Stimulated activated CD4-positive, alpha-beta T cell treated with anti-CD3 and anti-CD28 coated beads, TNF-alpha, amount 100 ng/mL, for 1 hour (primary cell): ENCODE results near the gene GRID2.
"Not testable (repeated sequence)": the region's sequence is repeated elsewhere in the genome, so short reads cannot be mapped to it uniquely, and the experiment has no call there.

Experiments
- DNase-seq, 3 donors: peaks; one replicate each; pipeline ENCODE4 v3.0.0-alpha.2; 2020; ENCODE audit warnings: low read depth in 3 of 3, low spot score in 1 of 3

Gene GRID2

GRCh38 chr4:93649828-93650227 lies 1346.1 kb downstream of the GRID2 start:
- no peak for DNase-seq

DNA sequence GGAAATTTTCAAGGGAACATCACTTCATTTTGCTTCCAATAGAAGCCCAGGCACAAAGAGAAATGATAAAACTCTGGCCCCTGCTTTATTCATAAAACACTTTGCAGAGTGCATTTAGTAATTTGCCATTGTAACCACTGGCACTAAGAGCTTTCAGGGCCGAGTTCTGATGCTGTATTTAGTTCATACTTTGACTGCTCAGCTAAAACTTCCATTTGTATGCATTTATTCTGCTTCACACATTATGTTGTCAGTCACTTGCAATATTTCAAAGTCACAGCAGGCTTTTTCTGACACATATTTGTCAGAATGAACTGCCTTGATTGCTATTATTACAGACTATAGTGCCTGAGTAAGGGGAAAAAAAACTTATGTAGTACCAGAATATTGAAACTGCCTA lies 1350.4 kb downstream of the GRID2 start:
- DNase-seq: no peak

DNA sequence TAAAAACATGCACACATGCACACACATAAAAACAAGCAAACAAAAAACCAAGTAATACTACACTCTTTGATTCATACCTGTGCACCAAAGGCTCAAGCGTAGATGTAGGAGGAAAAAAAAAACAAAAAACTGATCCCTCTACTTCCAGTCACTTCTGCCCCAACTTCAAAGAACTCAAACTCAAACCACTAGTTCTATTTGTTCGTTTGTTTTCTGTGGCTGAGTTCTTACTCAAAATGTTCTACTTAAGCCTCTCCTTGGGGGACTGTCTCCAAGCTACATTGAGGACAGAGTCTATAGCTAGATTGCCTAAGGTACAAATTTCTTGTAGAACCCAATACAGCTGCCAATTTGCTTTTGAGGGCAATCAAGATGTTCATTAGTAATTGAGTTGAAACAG lies 1353.8 kb downstream of the GRID2 start:
- no peak for DNase-seq

DNA sequence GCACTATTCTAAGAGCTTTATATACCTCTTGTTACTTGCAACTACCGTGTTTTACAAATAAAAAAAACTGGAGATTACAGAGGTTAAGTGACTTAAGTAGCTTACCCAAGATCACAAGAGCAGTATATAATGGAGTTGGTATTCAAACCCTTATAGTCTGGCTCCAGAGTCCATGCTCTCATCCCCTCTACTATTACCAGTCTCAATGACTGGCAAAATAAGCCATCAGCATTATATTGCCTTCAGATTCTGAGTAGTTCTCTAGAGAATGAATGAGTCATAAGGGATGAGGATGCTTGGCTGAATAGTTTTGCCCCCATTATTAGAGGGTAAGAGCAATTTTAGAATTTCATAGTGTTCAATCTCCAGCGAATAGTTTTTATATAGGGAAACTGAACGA lies 1354.7 kb downstream of the GRID2 start:
- DNase-seq: no peak

DNA sequence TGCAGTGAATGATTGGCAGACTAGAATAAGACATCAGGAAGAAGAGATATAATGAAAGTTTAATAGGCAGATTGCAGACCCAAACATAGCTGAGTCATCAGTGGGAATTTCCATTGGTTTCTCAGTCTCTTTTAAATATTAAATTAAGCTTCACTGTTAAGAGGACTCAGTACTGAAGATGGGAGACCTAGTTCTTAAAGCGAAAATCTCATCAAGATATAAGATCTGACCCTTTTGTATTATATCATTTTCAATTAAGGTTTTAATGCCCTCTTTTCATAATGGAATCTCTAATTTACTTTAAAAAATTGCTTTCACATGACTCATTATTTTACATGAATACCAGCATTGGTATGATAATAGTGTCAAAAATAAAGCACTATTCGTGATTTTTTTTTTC lies 1355.9 kb downstream of the GRID2 start:
- DNase-seq: no peak

GRCh38 chr4:93660036-93660435 lies 1356.3 kb downstream of the GRID2 start:
- no peak for DNase-seq

GRCh38 chr4:93670434-93670833 lies 1366.7 kb downstream of the GRID2 start:
- no peak for DNase-seq

DNA sequence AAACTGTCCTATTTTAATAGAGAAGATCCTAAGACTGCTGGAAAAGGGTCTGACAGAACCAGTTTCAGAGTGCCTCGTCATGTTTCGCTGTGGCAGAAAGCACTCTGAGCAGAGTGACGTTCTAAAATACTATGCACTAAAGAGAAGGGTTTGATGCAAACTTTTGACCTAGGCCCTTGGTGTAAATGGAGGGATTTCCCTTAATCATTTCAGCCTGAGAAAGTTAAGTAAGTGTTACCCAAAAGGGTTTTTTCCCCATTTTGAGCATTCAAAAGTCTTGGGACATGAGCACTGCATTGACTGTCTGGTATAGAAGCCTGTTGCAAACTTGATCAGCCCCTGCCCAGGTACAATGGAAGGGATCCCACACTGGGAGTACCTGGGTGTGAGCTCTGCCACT lies 1367.3 kb downstream of the GRID2 start:
- no peak for DNase-seq

DNA sequence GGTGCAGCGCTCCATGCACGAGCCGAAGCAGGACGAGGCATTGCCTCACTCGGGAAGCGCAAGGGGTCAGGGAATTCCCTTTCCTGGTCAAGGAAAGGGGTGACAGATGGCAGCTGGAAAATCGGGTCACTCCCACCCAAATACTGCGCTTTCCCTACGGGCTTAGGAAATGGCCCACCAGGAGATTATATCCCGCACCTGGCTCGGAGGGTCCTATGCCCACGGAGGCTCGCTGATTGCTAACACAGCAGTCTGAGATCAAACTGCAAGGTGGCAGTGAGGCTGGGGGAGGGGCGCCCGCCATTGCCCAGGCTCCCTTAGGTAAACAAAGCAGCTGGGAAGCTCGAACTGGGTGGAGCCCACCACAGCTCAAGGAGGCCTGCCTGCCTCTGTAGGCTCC lies 1373.2 kb downstream of the GRID2 start:
- not testable (repeated sequence) for DNase-seq

GRCh38 chr4:93684571-93684970 lies 1380.8 kb downstream of the GRID2 start:
- DNase-seq: no peak

- no peak for DNase-seq
These were observed 1383.5 kb downstream of the GRID2 start for GRCh38 chr4:93687304-93687703.

DNA sequence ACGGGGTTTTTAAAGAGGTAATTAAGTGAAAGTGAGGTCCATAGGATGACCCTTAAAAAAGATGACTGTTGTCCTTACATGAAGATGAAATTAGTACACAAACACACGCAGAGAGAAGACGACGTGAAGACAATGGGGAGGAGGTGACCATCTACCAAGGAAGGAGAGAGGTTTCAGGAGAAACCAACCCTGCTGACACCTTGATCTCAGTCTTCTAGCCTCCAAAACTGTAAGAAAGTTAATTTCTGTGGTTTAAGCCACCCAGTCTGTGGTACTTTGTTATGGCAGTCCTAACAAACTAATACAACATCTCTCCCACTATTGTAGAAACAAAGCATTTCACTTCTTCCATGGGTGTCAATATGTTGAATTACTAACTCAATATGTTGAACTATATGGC lies 1385.2 kb downstream of the GRID2 start:
- DNase-seq: no peak

- no peak for DNase-seq
These were observed 1389.4 kb downstream of the GRID2 start for GRCh38 chr4:93693141-93693540.

- no peak for DNase-seq
These were observed 1394.9 kb downstream of the GRID2 start for GRCh38 chr4:93698686-93699085.

DNA sequence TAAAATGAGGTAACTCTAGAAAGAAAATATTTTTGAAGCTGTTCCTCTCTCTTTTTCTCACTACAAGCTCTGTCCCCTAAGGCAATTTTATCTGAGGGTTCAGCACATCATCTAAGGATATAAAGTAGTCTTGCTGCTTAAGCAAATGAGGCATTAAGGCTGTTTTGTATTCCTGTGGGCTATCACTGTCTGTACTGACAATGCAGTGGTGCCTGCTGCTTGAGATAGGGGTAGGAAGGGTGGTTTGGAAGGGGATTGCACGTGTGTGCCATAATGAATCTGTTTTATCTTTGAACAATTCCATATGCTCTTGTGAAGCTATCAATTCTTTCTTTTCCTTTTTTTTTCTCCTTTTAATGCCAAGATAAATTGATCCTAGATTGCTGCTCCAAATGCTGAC lies 1396.8 kb downstream of the GRID2 start:
- DNase-seq: no peak

GRCh38 chr4:93710101-93710846 lies 1406.5 kb downstream of the GRID2 start:
- no peak for DNase-seq

GRCh38 chr4:93710847-93711430 lies 1407.2 kb downstream of the GRID2 start:
- DNase-seq: no peak

- DNase-seq: no peak
These were observed 1414.5 kb downstream of the GRID2 start for GRCh38 chr4:93718233-93718632.

DNA sequence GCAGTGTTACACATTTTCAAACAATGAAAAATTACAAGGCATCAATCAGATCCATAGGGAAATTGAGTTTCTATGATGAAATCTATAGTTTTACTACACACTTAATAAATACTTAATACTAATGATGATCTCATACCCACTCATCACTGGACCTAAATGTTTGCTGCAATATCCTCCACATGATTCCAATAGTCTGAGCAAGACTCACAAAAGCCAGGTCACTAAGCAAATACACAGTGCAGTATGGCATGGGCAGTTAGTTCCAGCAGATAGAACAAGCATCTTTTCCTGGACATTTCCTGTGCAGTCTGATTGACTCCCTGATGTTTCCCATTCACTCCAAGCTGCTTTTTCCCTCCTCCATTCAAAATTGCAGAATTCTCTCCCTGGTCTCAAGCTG lies 1415.8 kb downstream of the GRID2 start:
- no peak for DNase-seq

- DNase-seq: no peak
These were observed 1418.7 kb downstream of the GRID2 start for GRCh38 chr4:93722446-93722845.

DNA sequence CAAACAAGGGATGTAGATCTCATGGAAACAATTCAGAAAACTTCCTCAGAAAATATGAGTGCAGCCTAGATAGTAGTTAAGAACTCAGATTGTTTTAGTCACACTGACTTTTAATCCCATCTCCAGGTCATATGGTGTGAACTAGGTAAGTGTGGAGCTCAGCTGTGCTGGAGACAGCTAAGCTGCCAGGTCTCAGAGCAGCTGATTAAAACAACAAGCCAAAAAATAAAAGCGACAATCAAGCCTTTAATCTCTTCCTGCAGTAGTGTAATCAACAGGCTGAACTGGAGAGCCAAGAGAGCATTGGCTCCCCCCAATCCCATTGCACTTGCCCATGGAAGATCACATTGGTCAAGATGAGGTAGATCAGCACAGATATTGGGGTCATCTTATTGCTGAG lies 1426.5 kb downstream of the GRID2 start:
- no peak for DNase-seq

DNA sequence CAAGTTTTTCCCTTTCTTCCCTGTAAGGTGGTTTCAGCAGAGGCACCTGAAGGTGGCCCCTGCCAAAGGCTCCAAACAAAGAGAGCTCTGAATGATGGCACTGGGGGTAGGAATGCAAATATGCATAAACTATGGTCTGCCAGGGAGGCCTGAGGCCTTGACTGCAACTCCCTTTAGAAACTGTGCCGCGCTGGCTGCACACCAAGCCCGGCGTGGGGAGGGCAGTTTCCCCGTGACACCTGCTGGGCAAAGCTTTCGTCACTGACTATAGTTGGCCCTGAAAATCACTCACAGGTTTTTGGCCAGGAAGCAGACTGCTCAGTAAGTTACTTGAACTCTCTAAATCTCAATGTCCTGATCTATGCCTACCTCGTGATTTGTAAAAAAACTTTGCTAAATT lies 1427.0 kb downstream of the GRID2 start:
- DNase-seq: no peak

- no peak for DNase-seq
These were observed 1427.7 kb downstream of the GRID2 start for GRCh38 chr4:93731456-93731855.
